ENCODE results near the gene NUP210. TPM values are rescaled to one million over a fixed set of nuclear protein-coding genes. Genes with fewer than 3 reads are reported as not detected.

Gene NUP210
- total and polyA plus RNA-seq, 2 of the 13 experiments (the other 11 are each of a cell fraction or from before 2014, with no cell fraction given), result 31.6 to 35.2 TPM

- ATAC-seq (peak; percentile 24; the same call in 2 of the 3 replicates), DNase-seq (ENCODE audit: low spot score) (no peak), FAIRE-seq (no peak)
- in situ Hi-C loops (cut with HindIII; ENCODE audit: extremely low pct_ligation_motif_present, low pct_unique_long_range_greater_than_20kb), result no loop called here
- Histone ChIP-seq H3K4me3 (replicated peaks in 1 of 3; ENCODE audit: insufficient read depth in 1 of 3, low read depth in 2 of 3, low read length in 3 of 3) (no peak overlapping the region), H3K9me3 (ENCODE audit: low read length) (no peaks in the 10 kb centered on the region), H3K36me3 (replicated peaks in 1 of 2; ENCODE audit: control insufficient read depth in 1 of 2, insufficient read depth in 2 of 2, low read length in 2 of 2) (peaks cover 1 to 10% of the 10 kb centered on the region in 2 experiments; a peak in 4 of 5 replicates), H3K79me2 (ENCODE audit: insufficient read depth, low read length) (peaks cover 57% of the 10 kb centered on the region), H2AFZ (ENCODE audit: low read length) (no peak overlapping the region), H4K20me1 (ENCODE audit: insufficient read depth, low read length) (peaks cover 4% of the 10 kb centered on the region; the same call in 1 of the 2 replicates), H3K27ac (ENCODE audit: extremely low read length, insufficient read depth, low read length) (no peak overlapping the region), H3K4me2 (ENCODE audit: low read depth, low read length) (no peak overlapping the region), H3K27me3 (ENCODE audit: control insufficient read depth in 1 of 2, insufficient read depth in 2 of 2, low read length in 2 of 2) (no peaks in the 10 kb centered on the region; a peak in 1 of 5 replicates), H3K9ac (ENCODE audit: insufficient read depth, low read depth, low read length) (no peak overlapping the region), H3K4me1 (ENCODE audit: insufficient read depth, low read length) (peaks cover 60% of the 10 kb centered on the region)
- no TSS peak for BruUV-seq (replicated peaks)
- intact Hi-C loops (cut with micrococcal nuclease; ENCODE audit: unreplicated experiment), result no loop called here
- ChIA-PET POLR2A (no interaction called here), CTCF (ENCODE audit: low intra/inter-chr PET ratio, low total read pairs) (no interaction called here)
- TF ChIP-seq HOXA9 (CRISPR knock-in tag; IDR thresholded peaks at IDR 0.05; ENCODE audit: borderline replicate concordance) (no peak), ZNF607 (CRISPR knock-in tag; IDR thresholded peaks at IDR 0.05; ENCODE audit: borderline replicate concordance) (no peak), ZNF687 (CRISPR knock-in tag; IDR thresholded peaks at IDR 0.05) (peak; percentile 39), PHF5A (CRISPR knock-in tag; IDR thresholded peaks at IDR 0.05; ENCODE audit: low read depth, unreplicated experiment) (no peak)
- WGBS (ENCODE audit: low lambda C conversion rate), result 92% methylated on average over 14 of the region's 14 CpGs
These were observed 5.9 kb downstream of the NUP210 start for GRCh38 chr3:13414040-13414729.

Measured in HepG2 (cell line).